Esophagus muscularis mucosa (tissue), 4 donors: ENCODE measurements around the gene FIGNL2.

Experiments
- EP300 ChIP-seq: sonication (generic); formaldehyde crosslinking; IDR thresholded peaks from one replicate; pipeline ENCODE4 v1.6.1; 2017; ENCODE audit warnings: antibody characterized with exemption
- POLR2A ChIP-seq: fragments of 450-650 bp; IDR thresholded peaks from one replicate; pipeline ENCODE4 v1.6.1; 2017; ENCODE audit warnings: antibody characterized with exemption, moderate library complexity, mild to moderate bottlenecking, low read depth
- POLR2AphosphoS5 ChIP-seq, 2 donors: sonication (generic); formaldehyde crosslinking; IDR thresholded peaks; one replicate each; pipeline ENCODE4 v1.6.1; 2017; ENCODE audit warnings: antibody characterized with exemption in 2 of 2
- TF ChIP-seq, protein P1 (sequence below), 3 experiments: fragments of 200-600 bp in 2 of 3; fragments of 450-650 bp in 1 of 3; sonication (generic) in 2 of 3; IDR thresholded peaks; one replicate each; pipeline ENCODE4 v1.5.1; 2017 to 2019; ENCODE audit warnings: antibody characterized with exemption in 3 of 3, mild to moderate bottlenecking in 2 of 3, moderate library complexity in 1 of 3

DNA sequence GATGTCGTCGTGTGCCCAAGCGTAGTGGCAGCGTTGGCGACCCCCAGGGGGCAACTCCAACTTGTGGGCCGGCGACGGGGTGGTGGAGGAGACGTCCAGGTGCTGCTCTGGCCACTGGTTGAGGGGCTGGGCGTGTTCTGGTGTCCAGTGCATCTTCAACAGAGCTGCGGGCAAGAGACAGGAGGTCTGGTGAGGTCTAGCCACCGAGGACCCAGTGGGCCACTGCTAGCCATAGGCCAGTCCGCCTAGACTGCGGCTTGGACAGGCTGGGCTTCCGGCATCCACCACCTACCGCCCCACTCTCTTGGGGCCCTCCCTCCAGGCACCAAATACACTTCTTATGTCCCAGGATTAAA lies 26.3 kb downstream of the FIGNL2 start:
- TF ChIP-seq, protein P1, sequence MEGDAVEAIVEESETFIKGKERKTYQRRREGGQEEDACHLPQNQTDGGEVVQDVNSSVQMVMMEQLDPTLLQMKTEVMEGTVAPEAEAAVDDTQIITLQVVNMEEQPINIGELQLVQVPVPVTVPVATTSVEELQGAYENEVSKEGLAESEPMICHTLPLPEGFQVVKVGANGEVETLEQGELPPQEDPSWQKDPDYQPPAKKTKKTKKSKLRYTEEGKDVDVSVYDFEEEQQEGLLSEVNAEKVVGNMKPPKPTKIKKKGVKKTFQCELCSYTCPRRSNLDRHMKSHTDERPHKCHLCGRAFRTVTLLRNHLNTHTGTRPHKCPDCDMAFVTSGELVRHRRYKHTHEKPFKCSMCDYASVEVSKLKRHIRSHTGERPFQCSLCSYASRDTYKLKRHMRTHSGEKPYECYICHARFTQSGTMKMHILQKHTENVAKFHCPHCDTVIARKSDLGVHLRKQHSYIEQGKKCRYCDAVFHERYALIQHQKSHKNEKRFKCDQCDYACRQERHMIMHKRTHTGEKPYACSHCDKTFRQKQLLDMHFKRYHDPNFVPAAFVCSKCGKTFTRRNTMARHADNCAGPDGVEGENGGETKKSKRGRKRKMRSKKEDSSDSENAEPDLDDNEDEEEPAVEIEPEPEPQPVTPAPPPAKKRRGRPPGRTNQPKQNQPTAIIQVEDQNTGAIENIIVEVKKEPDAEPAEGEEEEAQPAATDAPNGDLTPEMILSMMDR (IDR thresholded peaks at IDR 0.05): no peak
- no peak for TF ChIP-seq POLR2AphosphoS5 (IDR thresholded peaks at IDR 0.05)
- no peak for TF ChIP-seq POLR2A
- TF ChIP-seq EP300: no peak
